Tibial artery (tissue), 4 donors: Measurements from ENCODE around the gene GPR179.

ENCODE experiments used
- DNase-seq, 2 donors: peaks; one replicate each; pipeline ENCODE4 v3.0.0-alpha.2; 2019
- H3K27ac ChIP-seq, 2 donors: fragments of 200-600 bp; sonication (generic) in 1 of 2; 1 replicate in 1 of 2; 2 replicates in 1 of 2; pipeline ENCODE4 v1.5.1; 2018 to 2019; ENCODE audit warnings: mild to moderate bottlenecking in 1 of 2
- H3K27me3 ChIP-seq, 2 donors: fragments of 200-600 bp; sonication (generic) in 1 of 2; one replicate each; pipeline versions ENCODE4 v1.5.1 to v1.6.0; 2016 to 2019
- H3K36me3 ChIP-seq, 3 donors: fragments of 200-600 bp; sonication (generic) in 2 of 3; one replicate each; pipeline ENCODE4 v1.5.1; 2016 to 2019; ENCODE audit warnings: mild to moderate bottlenecking in 2 of 3
- H3K4me1 ChIP-seq, 4 donors: fragments of 200-600 bp; sonication (generic) in 2 of 4; 1 replicate in 3 of 4; 2 replicates in 1 of 4; pipeline ENCODE4 v1.5.1; 2016 to 2019
- H3K4me3 ChIP-seq, 2 donors: fragments of 200-600 bp; sonication (generic) in 1 of 2; 1 replicate in 1 of 2; 2 replicates in 1 of 2; pipeline ENCODE4 v1.5.1; 2018 to 2019; ENCODE audit warnings: mild to moderate bottlenecking in 2 of 2
- H3K9me3 ChIP-seq, 3 donors: fragments of 200-600 bp; sonication (generic) in 1 of 3; one replicate each; pipeline ENCODE4 v1.5.1; 2016 to 2019
- CTCF ChIP-seq, 2 experiments: fragments of 200-600 bp in 1 of 2; fragments of 450-650 bp in 1 of 2; IDR thresholded peaks; one replicate each; pipeline ENCODE4 v1.5.1; 2017 to 2019; ENCODE audit warnings: antibody characterized with exemption in 2 of 2, mild to moderate bottlenecking in 1 of 2, moderate library complexity in 1 of 2
- intact Hi-C: fragments of 100-400 bp; cut with DNase I; formaldehyde crosslinking; loops from one replicate; pipeline ENCODE4 v1.15.0; 2023; ENCODE audit warnings: low total_unique reads

Gene GPR179

GRCh38 chr17:38350035-38350434 lies 6.3 kb upstream of the GPR179 start:
- Histone ChIP-seq H3K4me3 (no peak overlapping the region), H3K4me1 (peaks cover 0 to 26% (median 21%) of the 10 kb centered on the region in 4 donors), H3K27me3 (no peaks in the 10 kb centered on the region), H3K27ac (peak overlapping the region in 1 of 2 donors; percentile 43), H3K36me3 (no peaks in the 10 kb centered on the region), H3K9me3 (no peaks in the 10 kb centered on the region)
- peak in 1 of 2 donors; percentile 28 for DNase-seq
- TF ChIP-seq CTCF (IDR thresholded peaks at IDR 0.05): no peak
- intact Hi-C loops: loop anchor here (10.0 kb wide), 2 partner anchors 135 to 385 kb away; partner anchors contain the start of gene CISD3

GRCh38 chr17:38349097-38349730 lies 5.5 kb upstream of the GPR179 start:
- no peak overlapping the region for H3K4me3 ChIP-seq
- peaks cover 0 to 18% (median 13%) of the 10 kb centered on the region in 4 donors for H3K4me1 ChIP-seq
- H3K27ac ChIP-seq: peak overlapping the region in 1 of 2 donors; percentile 43
- intact Hi-C loops: loop anchor here (2.0 kb wide), 1 partner anchor 66 kb away; no protein-coding TSS in a partner anchor
- peak; percentile 90 to 91 for DNase-seq
- H3K27me3 ChIP-seq: peaks cover 0 to 1% of the 10 kb centered on the region in 2 donors
- peak; percentile 88 to 92 for TF ChIP-seq CTCF (IDR thresholded peaks at IDR 0.05)
- H3K9me3 ChIP-seq: no peaks in the 10 kb centered on the region
- no peaks in the 10 kb centered on the region for H3K36me3 ChIP-seq

DNA sequence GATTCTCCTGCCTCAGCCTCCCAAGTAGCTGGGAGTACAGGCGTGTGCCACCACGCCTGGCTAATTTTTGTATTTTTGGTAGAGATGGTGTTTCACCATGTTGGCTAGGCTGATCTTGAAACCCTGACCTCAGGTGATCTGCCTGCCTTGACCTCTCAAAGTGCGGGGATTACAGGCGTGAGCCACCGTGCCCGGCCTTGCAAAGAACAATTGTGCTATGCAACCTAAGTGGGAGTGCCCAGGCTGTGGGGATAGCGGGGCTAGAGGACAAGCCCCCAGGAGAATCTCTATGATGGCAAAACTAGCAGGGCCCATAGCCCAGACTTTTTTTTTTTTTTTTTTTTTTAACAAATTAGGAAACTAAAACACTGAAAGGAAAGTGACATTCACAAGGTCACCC lies 2.0 kb upstream of the GPR179 start:
- Histone ChIP-seq H3K27ac (no peak overlapping the region), H3K4me1 (no peaks in the 10 kb centered on the region), H3K9me3 (no peaks in the 10 kb centered on the region), H3K36me3 (no peaks in the 10 kb centered on the region), H3K27me3 (peaks cover 0 to 12% of the 10 kb centered on the region in 2 donors), H3K4me3 (no peak overlapping the region)
- no peak for TF ChIP-seq CTCF (IDR thresholded peaks at IDR 0.05)
- intact Hi-C loops: no loop called here
- DNase-seq: no peak

GRCh38 chr17:38344420-38344745 lies 627 bp upstream of the GPR179 start:
- Histone ChIP-seq H3K4me3 (no peak overlapping the region), H3K9me3 (no peaks in the 10 kb centered on the region), H3K4me1 (no peaks in the 10 kb centered on the region), H3K36me3 (no peaks in the 10 kb centered on the region), H3K27ac (no peak overlapping the region), H3K27me3 (peaks cover 0 to 12% of the 10 kb centered on the region in 2 donors)
- intact Hi-C loops: no loop called here
- no peak for DNase-seq
- TF ChIP-seq CTCF (IDR thresholded peaks at IDR 0.05): no peak

- intact Hi-C loops: no loop called here
- Histone ChIP-seq H3K27ac (no peak overlapping the region), H3K27me3 (peaks cover 0 to 12% of the 10 kb centered on the region in 2 donors), H3K36me3 (no peaks in the 10 kb centered on the region), H3K4me3 (no peak overlapping the region), H3K4me1 (no peaks in the 10 kb centered on the region), H3K9me3 (no peaks in the 10 kb centered on the region)
- DNase-seq: no peak
- no peak for TF ChIP-seq CTCF (IDR thresholded peaks at IDR 0.05)
Measured at GRCh38 chr17:38342886-38343607, 709 bp downstream of the GPR179 start.
